ES-I3 (cell line): ENCODE results near the gene ATG5.
"Not testable (repeated sequence)": the region's sequence is repeated elsewhere in the genome, so short reads cannot be mapped to it uniquely, and the experiment has no call there.

Experiments
- H3K36me3 ChIP-seq: 2 replicates; pipeline ENCODE4 v1.6.1; 2013; ENCODE audit warnings: mild to moderate bottlenecking, low read length, control low read depth, moderate library complexity; ENCODE audit not compliant: insufficient read depth
- H3K4me1 ChIP-seq: 2 replicates; pipeline ENCODE4 v1.6.1; 2013; ENCODE audit warnings: mild to moderate bottlenecking, control low read depth, low read length; ENCODE audit not compliant: insufficient read depth
- H3K9ac ChIP-seq: 2 replicates; pipeline ENCODE4 v1.6.1; 2013; ENCODE audit warnings: low read depth, mild to moderate bottlenecking, low read length, moderate library complexity
- H3K9me3 ChIP-seq: 2 replicates; pipeline ENCODE4 v1.6.1; 2013; ENCODE audit warnings: mild to moderate bottlenecking, low read length, moderate library complexity; ENCODE audit not compliant: control insufficient read depth, insufficient read depth

The ATG5 gene

GRCh38 chr6:106243261-106243660 lies 82.3 kb downstream of the ATG5 start:
- H3K4me1 ChIP-seq = no peaks in the 10 kb centered on the region
- no peaks in the 10 kb centered on the region for H3K9me3 ChIP-seq
- H3K9ac ChIP-seq = no peak overlapping the region
- no peaks in the 10 kb centered on the region for H3K36me3 ChIP-seq

DNA sequence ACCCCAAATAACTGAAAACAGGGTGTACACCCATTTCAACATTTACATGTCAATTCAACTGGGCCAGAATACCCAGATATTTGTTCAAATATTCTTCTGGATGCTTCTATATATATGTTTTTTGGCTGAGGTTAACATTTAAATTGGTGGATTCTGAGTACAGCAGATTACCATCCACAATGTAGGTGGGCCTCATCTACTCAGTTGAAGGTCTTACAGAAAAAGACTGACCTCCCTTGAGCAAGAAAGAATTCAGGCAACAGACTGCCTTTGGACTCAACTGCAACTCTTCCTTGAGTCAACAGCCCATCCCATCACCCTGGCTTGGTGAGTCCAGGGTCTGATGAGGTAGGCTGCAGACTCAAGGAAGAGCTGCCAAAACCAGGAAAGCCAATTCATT lies 84.1 kb downstream of the ATG5 start:
- Histone ChIP-seq H3K36me3 (no peaks in the 10 kb centered on the region), H3K4me1 (no peaks in the 10 kb centered on the region), H3K9ac (no peak overlapping the region), H3K9me3 (no peaks in the 10 kb centered on the region)

- Histone ChIP-seq H3K9me3 (peaks cover 3% of the 10 kb centered on the region), H3K36me3 (peaks cover 4% of the 10 kb centered on the region; the same call in 1 of the 2 replicates), H3K9ac (no peak overlapping the region), H3K4me1 (no peaks in the 10 kb centered on the region)
Observed at GRCh38 chr6:106237286-106237685, 88.3 kb downstream of the ATG5 start.

DNA sequence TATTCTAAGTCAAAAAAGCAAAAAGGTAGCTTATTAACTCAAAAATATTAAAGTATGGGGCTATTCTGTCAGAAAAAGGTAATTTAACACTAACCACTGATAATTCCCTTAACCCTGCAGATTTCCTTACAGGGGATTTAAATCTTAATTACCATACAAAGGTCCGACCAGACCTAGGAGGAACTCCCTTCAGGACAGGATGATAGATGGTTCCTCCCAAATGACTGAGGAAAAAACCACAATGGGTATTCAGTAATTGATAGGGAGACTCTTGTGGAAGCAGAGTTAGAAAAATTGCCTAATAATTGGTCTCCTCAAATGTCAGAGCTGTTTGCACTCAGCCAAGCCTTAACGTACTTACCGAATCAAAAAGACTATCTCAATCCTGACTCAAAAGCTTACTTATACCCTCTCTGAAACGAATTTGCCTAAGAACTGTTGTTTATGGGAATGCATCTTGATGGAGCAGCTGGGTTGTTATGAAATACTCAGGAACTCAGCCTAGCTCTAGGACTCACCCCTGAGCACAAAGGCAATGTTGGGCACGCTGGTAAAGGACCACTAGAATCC lies 95.6 kb downstream of the ATG5 start:
- not testable (repeated sequence) for H3K4me1 ChIP-seq, H3K9me3 ChIP-seq, H3K36me3 ChIP-seq, H3K9ac ChIP-seq

DNA sequence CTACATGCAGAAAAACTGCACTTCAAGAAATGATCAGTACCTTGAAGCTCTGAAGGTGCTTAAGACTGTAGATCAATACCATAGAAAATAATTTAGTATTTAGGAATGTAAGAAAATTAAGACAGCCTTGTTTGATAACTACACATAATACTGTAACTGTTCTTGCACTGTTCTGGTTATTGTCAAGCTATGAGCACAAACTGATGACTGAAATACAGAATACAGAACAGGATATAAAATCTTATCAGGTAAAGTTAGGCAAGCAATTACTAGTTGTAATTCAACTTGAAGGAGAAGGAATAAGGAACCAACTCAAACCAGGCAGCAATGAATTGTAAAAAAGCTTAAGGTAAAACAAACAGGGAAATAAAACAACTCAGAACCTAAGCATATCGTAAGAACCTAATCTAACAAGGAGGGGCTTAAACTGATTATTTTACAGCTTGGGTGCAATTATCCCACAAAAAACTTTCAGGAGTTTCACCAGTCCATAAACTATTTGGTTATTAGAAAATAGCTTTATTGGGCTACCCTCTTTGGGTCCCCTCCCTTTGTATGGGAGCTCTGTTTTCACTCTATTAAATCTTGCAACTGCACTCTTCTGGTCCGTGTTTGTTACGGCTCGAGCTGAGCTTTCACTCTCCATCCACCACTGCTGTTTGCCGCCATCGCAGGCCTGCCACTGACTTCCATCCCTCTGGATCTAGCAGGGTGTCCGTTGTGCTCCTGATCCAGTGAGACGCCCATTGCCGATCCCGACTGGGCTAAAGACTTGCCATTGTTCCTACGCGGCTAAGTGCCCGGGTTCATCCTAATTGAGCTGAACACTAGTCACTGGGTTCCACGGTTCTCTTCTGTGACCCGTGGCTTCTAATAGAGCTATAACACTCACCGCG lies 97.7 kb downstream of the ATG5 start:
- Histone ChIP-seq H3K36me3 (no peaks in the 10 kb centered on the region), H3K9me3 (no peaks in the 10 kb centered on the region), H3K4me1 (no peaks in the 10 kb centered on the region), H3K9ac (no peak overlapping the region)

DNA sequence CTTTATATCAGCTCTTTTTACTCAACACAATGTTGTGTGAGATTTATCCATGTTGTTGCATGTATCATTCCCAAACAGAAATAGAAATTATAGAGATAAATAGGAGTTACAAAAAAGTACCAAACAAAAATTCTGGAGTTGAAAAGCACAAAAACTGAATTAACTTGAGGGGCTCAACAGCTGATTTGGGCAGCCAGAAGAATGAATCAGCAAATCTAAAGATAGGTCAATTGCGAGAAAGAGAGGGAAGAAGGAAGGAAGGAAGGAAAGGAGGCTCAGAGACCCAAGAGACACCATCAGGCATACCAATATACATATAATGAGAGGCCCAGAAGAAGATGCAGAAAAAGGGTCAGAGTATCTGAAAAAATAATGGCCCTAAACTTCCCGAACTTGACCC lies 98.9 kb downstream of the ATG5 start:
- H3K4me1 ChIP-seq = no peaks in the 10 kb centered on the region
- no peak overlapping the region for H3K9ac ChIP-seq
- H3K36me3 ChIP-seq = no peaks in the 10 kb centered on the region
- no peaks in the 10 kb centered on the region for H3K9me3 ChIP-seq

DNA sequence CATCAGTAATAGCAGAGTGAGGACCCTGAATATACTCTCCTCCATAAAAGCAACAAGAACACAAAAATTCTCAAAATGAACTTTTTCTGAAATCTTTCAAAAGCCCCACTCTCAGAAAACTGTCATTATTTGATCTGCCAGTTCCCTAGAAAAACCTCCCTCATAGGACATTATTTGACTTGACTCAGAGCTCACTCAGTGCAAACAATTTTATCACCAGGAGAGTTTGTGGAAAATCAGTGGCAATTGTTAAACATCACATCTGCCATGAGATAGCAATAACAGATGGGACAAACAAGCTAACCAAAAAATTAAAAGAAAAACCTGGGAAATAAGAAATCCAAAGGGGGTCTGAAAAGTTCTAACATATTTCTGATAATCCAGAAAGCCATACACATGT lies 100.0 kb downstream of the ATG5 start:
- Histone ChIP-seq H3K9me3 (no peaks in the 10 kb centered on the region), H3K4me1 (no peaks in the 10 kb centered on the region), H3K36me3 (no peaks in the 10 kb centered on the region), H3K9ac (no peak overlapping the region)

DNA sequence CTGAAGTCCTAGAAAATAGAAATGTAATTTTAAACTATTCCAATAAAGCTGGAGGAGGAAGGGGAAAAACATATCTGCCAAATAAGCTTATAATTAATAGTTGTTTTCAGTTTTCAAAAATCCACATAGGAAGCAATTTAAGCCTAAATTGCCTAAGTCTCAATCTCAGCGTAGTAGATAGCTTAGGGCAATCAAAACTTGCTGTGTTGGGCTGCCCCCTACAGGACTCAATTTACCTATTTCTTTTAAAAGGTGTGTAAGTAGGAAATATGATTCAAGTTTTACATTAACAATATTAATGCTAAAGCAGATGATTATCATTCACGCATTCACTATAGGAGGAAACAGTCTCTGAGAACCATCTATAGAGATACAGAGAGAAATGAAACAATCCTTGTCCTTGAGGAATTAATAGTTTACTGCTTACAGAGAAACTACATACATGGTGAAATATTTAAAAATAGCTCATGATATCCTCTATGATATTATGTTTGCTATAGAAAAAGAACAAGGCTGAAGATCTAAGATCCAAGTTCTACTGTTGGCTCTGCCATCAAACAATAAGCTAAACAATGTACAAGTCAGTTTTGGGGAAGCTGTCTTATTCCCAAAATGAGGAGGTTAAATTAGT lies 102.1 kb downstream of the ATG5 start:
- no peak overlapping the region for H3K9ac ChIP-seq
- no peaks in the 10 kb centered on the region for H3K4me1 ChIP-seq
- no peaks in the 10 kb centered on the region for H3K9me3 ChIP-seq
- H3K36me3 ChIP-seq = no peaks in the 10 kb centered on the region

DNA sequence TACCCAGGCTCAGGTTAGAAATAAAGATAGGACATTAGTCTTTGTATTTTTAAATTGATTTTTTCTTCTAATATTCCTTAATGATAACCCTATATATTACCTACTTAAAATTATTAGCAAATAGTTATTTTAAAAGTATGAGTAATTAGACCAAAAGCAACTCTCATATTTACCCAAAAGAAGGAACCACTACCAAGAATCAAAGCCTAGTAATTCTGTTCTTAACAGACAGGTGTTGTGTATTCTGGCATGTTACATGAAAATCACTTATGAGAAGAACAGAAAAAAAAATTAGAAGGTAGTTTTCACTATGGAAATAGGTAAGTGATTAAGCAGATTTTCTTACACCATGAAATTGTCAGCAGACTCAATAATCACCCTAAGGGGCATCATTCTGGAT lies 105.1 kb downstream of the ATG5 start:
- Histone ChIP-seq H3K4me1 (no peaks in the 10 kb centered on the region), H3K36me3 (no peaks in the 10 kb centered on the region), H3K9me3 (no peaks in the 10 kb centered on the region), H3K9ac (no peak overlapping the region)

DNA sequence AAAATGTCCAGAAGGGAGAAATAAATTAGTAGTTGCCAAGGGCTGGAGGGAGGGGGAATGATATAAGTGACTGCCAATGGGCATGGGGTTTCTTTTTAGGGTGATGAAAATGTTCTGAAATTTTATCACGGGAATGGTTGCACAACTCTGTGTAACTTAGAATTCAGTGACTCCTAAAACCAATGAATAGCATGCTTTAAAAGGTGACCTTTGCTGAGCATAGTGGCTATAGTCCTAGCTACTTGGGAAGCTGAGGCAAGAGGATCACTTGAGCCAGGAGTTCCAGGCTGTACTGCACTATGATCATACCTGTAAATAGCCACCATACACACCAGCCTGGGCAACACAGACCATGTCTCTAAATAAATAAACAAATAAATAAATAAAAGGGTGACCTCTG lies 109.0 kb downstream of the ATG5 start:
- H3K4me1 ChIP-seq = no peaks in the 10 kb centered on the region
- no peak overlapping the region for H3K9ac ChIP-seq
- no peaks in the 10 kb centered on the region for H3K9me3 ChIP-seq
- no peaks in the 10 kb centered on the region for H3K36me3 ChIP-seq

- Histone ChIP-seq H3K36me3 (no peaks in the 10 kb centered on the region), H3K4me1 (no peaks in the 10 kb centered on the region), H3K9ac (no peak overlapping the region), H3K9me3 (no peaks in the 10 kb centered on the region)
Observed at GRCh38 chr6:106215608-106216007, 110.0 kb downstream of the ATG5 start.

- no peaks in the 10 kb centered on the region for H3K9me3 ChIP-seq
- no peak overlapping the region for H3K9ac ChIP-seq
- H3K4me1 ChIP-seq = no peaks in the 10 kb centered on the region
- H3K36me3 ChIP-seq = no peaks in the 10 kb centered on the region
Observed at GRCh38 chr6:106214531-106214930, 111.0 kb downstream of the ATG5 start.

DNA sequence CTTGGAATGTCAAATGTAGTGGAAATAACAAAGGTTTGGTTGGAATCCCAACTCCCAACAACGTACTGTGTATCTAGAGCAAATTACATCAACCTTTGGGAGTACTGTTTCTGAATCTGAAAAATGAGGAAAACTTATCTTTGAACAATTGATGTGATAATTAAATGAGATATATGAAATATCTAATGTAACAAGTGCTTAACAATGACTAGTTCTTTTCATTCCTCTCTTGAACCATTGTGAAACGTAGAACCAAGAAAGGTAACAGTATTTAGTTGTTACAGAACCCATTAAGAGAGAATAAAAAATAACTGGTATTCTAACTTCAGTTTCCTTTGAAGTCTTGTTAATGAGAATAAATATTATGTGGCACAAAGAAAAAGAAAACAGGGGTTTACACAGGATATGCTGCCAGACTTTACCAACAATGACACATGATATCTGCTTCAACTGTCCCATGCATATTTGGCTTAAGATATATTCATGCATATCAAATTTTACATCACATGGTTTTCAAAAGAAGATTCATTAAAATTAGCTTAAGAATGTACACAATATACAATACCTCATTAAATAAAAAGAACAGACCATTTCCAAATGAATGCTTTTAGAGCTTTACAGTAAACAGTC lies 111.8 kb downstream of the ATG5 start:
- H3K36me3 ChIP-seq = no peaks in the 10 kb centered on the region
- no peaks in the 10 kb centered on the region for H3K9me3 ChIP-seq
- H3K4me1 ChIP-seq = no peaks in the 10 kb centered on the region
- H3K9ac ChIP-seq = no peak overlapping the region

DNA sequence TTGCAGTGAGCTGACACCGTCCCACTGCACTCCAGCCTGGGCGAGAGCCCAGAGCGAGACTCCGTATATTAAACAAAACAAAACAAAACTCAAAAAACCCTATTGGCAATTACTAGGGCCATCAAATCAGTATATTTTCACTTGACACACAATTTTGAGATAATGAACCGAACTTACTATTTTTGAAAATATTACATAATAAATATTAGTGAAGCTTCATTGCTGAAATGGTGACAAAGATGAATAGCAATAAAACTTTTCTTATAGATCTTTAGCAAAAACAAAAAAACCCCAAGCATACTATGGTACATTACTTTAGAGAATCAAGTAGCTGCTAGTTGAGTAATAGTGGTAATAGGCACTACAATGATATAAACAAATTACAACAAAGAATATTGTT lies 113.0 kb downstream of the ATG5 start:
- H3K36me3 ChIP-seq = no peaks in the 10 kb centered on the region
- H3K9me3 ChIP-seq = no peaks in the 10 kb centered on the region
- H3K4me1 ChIP-seq = no peaks in the 10 kb centered on the region
- no peak overlapping the region for H3K9ac ChIP-seq
